K562 (cell line): ENCODE measurements around the gene PRKCE. TPM values are rescaled to one million over a fixed set of nuclear protein-coding genes. Genes with fewer than 3 reads are reported as not detected.

Source experiments
- ARID4B ChIP-seq: sonication (generic); formaldehyde crosslinking; IDR thresholded peaks from 2 replicates; pipeline ENCODE4 v1.8.0; 2022; ENCODE audit warnings: mild to moderate bottlenecking, missing genetic modification reagents
- CREBBP ChIP-seq: IDR thresholded peaks from one replicate; pipeline ENCODE4 v1.6.1; 2012; ENCODE audit warnings: low read depth, mild to moderate bottlenecking, control low read depth, inconsistent platforms, low read length
- ETS2 ChIP-seq: IDR thresholded peaks from 2 replicates; pipeline ENCODE4 v1.6.1; 2016; ENCODE audit warnings: borderline replicate concordance, missing genetic modification characterization, mild to moderate bottlenecking, moderate library complexity, missing compliant biosample characterization; ENCODE audit not compliant: poor library complexity, severe bottlenecking
- JUND ChIP-seq, 2 experiments: IDR thresholded peaks; 2 replicates in 1 of 2; 3 replicates in 1 of 2; pipeline ENCODE4 v1.6.1; 2011; ENCODE audit warnings: borderline replicate concordance in 2 of 2, low read depth in 2 of 2, low read length in 2 of 2, improper control_type of control experiment in 1 of 2, missing biosample characterization in 1 of 2, missing genetic modification characterization in 1 of 2, missing genetic modification reagents in 1 of 2
- KDM5B ChIP-seq: fragments of 200-600 bp; sonication (generic); IDR thresholded peaks from 2 replicates; pipeline ENCODE4 v1.6.1; 2012; ENCODE audit warnings: low read depth, mild to moderate bottlenecking, moderate library complexity, low read length, control low read depth, inconsistent platforms; ENCODE audit not compliant: insufficient replicate concordance
- MEF2D ChIP-seq: conservative IDR thresholded peaks from 2 replicates; pipeline ENCODE4 v1.6.1; 2016; ENCODE audit warnings: low read depth, missing genetic modification characterization, missing compliant biosample characterization
- MXI1 ChIP-seq: IDR thresholded peaks from 2 replicates; pipeline ENCODE4 v1.6.1; 2011; ENCODE audit warnings: low read depth, mild to moderate bottlenecking, improper control_type of control experiment, low read length
- NR4A1 ChIP-seq, 2 experiments: fragments of 250-450 bp in 1 of 2; fragments of 450-650 bp in 1 of 2; sonication (Bioruptor Pico) in 1 of 2; IDR thresholded peaks; 2 replicates each; pipeline versions ENCODE4 v1.4.0 to v1.6.1; 2016 to 2020; ENCODE audit warnings: mild to moderate bottlenecking in 2 of 2, missing compliant biosample characterization in 1 of 2, missing genetic modification characterization in 1 of 2, moderate library complexity in 1 of 2
- PCBP1 ChIP-seq: fragments of 200-400 bp; formaldehyde crosslinking; IDR thresholded peaks from 2 replicates; pipeline ENCODE4 v1.6.1; 2018; ENCODE audit warnings: mild to moderate bottlenecking, low read depth, low read length; ENCODE audit not compliant: poor library complexity, severe bottlenecking
- RFX5 ChIP-seq: IDR thresholded peaks from 2 replicates; pipeline ENCODE4 v1.6.1; 2011; ENCODE audit warnings: low read depth, mild to moderate bottlenecking, improper control_type of control experiment, low read length
- RFX7 ChIP-seq: fragments of 250-450 bp; sonication (Bioruptor Pico); IDR thresholded peaks from 2 replicates; pipeline ENCODE4 v1.5.1; 2021; ENCODE audit warnings: mild to moderate bottlenecking
- RNF2 ChIP-seq: sonication (generic); IDR thresholded peaks from 2 replicates; pipeline ENCODE4 v1.6.1; 2016
- SIN3A ChIP-seq, 2 experiments: fragments of 150-350 bp in 1 of 2; IDR thresholded peaks; 2 replicates each; pipeline ENCODE4 v1.6.1; 2011 to 2016; ENCODE audit warnings: borderline replicate concordance in 2 of 2, low read depth in 2 of 2, low read length in 2 of 2, mild to moderate bottlenecking in 2 of 2, moderate library complexity in 2 of 2; ENCODE audit not compliant: control insufficient read depth in 1 of 2
- TEAD1 ChIP-seq, 2 experiments: fragments of 450-650 bp in 1 of 2; sonication (generic) in 1 of 2; formaldehyde crosslinking; IDR thresholded peaks; 2 replicates each; pipeline versions ENCODE4 v1.4.0 to v1.8.0; 2020 to 2022; ENCODE audit warnings: mild to moderate bottlenecking in 2 of 2, missing genetic modification reagents in 1 of 2
- TEAD2 ChIP-seq: fragments of 450-650 bp; IDR thresholded peaks from 2 replicates; pipeline ENCODE4 v1.6.1; 2016; ENCODE audit warnings: missing genetic modification characterization, control low read depth, missing compliant biosample characterization
- USF1 ChIP-seq: sonication (generic); formaldehyde crosslinking; IDR thresholded peaks from 2 replicates; pipeline ENCODE4 v1.9.0; 2022; ENCODE audit warnings: mild to moderate bottlenecking, missing genetic modification reagents
- ZNF134 ChIP-seq: fragments of 250-450 bp; sonication (Bioruptor Pico); conservative IDR thresholded peaks from 2 replicates; pipeline ENCODE4 v1.4.0; 2020
- ZNF232 ChIP-seq: sonication (generic); formaldehyde crosslinking; IDR thresholded peaks from 2 replicates; pipeline ENCODE4 v1.8.0; 2022; ENCODE audit warnings: mild to moderate bottlenecking, missing genetic modification reagents
- ZNF324 ChIP-seq: fragments of 250-450 bp; sonication (Bioruptor Pico); IDR thresholded peaks from 2 replicates; pipeline ENCODE4 v1.4.0; 2020; ENCODE audit warnings: mild to moderate bottlenecking
- polyA plus RNA-seq, 8 experiments: library from polyadenylated mRNA; depleted of rRNA in 4 of 8; stranded (reverse) in 5 of 8; unstranded in 3 of 8; fragments of >200 nt; fragmentation: Nextera tagmentation in 2 of 8; fragmentation: Illumina TruSeq in 1 of 8; extraction: Ambion mirVana in 2 of 8; extraction: Trizol in 1 of 8; gene quantifications; 2 replicates each; pipeline versions ENCODE4 v1.2.1 to v1.2.3, GENCODE V29; 2011 to 2014; ENCODE audit warnings: inconsistent platforms in 1 of 8, missing spikeins in 1 of 8
- total RNA-seq, 7 experiments: library from RNA; depleted of rRNA in 6 of 7; stranded (reverse); fragments of >200 nt in 6 of 7; fragmentation: Illumina TruSeq in 2 of 7; extraction: Trizol in 2 of 7; gene quantifications; 2 replicates each; pipeline versions ENCODE4 v1.2.1 to v1.2.3, GENCODE V29; 2011 to 2021; ENCODE audit warnings: low replicate concordance in 1 of 7

PRKCE gene
- total and polyA plus RNA-seq, 9 of the 15 experiments (the other 6 are each of a cell fraction or from before 2014, with no cell fraction given) = 0.06 to 1.0 (median 0.22) TPM; not detected in 1

- TF ChIP-seq MEF2D (tag) (no peak), PCBP1 (no peak), ZNF324 (CRISPR knock-in tag) (no peak), SIN3A (IDR thresholded peaks at IDR 0.05; ENCODE audit: borderline replicate concordance in 2 of 2, control insufficient read depth in 1 of 2, low read depth in 2 of 2, low read length in 2 of 2) (no peak), RFX5 (no peak), RNF2 (no peak), ARID4B (CRISPR knock-in tag) (no peak), ETS2 (tag) (no peak), JUND (IDR thresholded peaks at IDR 0.05; ENCODE audit: borderline replicate concordance, low read depth, low read length) (no peak), JUND (tag; IDR thresholded peaks at IDR 0.05; ENCODE audit: borderline replicate concordance, low read depth, low read length) (no peak), TEAD1 (CRISPR knock-in tag; IDR thresholded peaks at IDR 0.05) (no peak), USF1 (CRISPR knock-in tag) (peak; percentile 90), MXI1 (no peak), TEAD2 (no peak), ZNF134 (CRISPR knock-in tag) (no peak), KDM5B (peak; percentile 20), ZNF232 (CRISPR knock-in tag) (no peak), RFX7 (no peak), CREBBP (no peak), NR4A1 (CRISPR knock-in tag; IDR thresholded peaks at IDR 0.05) (no peak), NR4A1 (tag; IDR thresholded peaks at IDR 0.05) (no peak)
Measured at GRCh38 chr2:45649858-45650811, 1.3 kb upstream of the PRKCE start (continued).
